ENCODE results near the gene CPNE4. TPM values are rescaled to one million over a fixed set of nuclear protein-coding genes. Genes with fewer than 3 reads are reported as not detected.

CPNE4 gene
- total and polyA plus RNA-seq, 2 donors (not counting 3 experiments of a cell fraction or from before 2014, with no cell fraction given), result not detected

GRCh38 chr3:132001036-132001435, 33.8 kb downstream of the CPNE4 start:
- Histone ChIP-seq H3K4me1 (ENCODE audit: control insufficient read depth, extremely low read depth, insufficient read depth, low read length) (no peaks in the 10 kb centered on the region), H3K9me3 (replicated peaks; ENCODE audit: control insufficient read depth, insufficient read depth, low read length) (no peaks in the 10 kb centered on the region), H3K27me3 (ENCODE audit: control insufficient read depth in 2 of 2, insufficient read depth in 2 of 2, low read length in 2 of 2) (peaks cover 7 to 11% of the 10 kb centered on the region in 2 experiments), H4K20me1 (replicated peaks; ENCODE audit: control insufficient read depth, extremely low read depth, insufficient read depth, low read length) (no peaks in the 10 kb centered on the region), H2AFZ (ENCODE audit: low read depth, low read length) (no peak overlapping the region), H3K79me2 (ENCODE audit: control insufficient read depth, insufficient read depth, low read length) (no peaks in the 10 kb centered on the region), H3K4me3 (replicated peaks in 1 of 3; ENCODE audit: insufficient read depth in 1 of 3, low read depth in 1 of 3, low read length in 3 of 3) (no peak overlapping the region), H3K9ac (replicated peaks; ENCODE audit: extremely low read depth, insufficient read depth, low read length) (no peak overlapping the region), H3K27ac (ENCODE audit: insufficient read depth, low read depth, low read length) (no peak overlapping the region), H3K36me3 (ENCODE audit: control insufficient read depth in 2 of 2, extremely low read depth in 1 of 2, insufficient read depth in 2 of 2, low read length in 2 of 2) (no peaks in the 10 kb centered on the region), H3K4me2 (ENCODE audit: insufficient read depth, low read length) (peak overlapping the region; percentile 30), H3K9me1 (replicated peaks; ENCODE audit: control insufficient read depth, extremely low read depth, insufficient read depth, low read length) (no peaks in the 10 kb centered on the region)
- FAIRE-seq (peak; percentile 43), DNase-seq (ENCODE audit: low read depth, low spot score) (peak; percentile 26)
- dilution Hi-C loops (cut with MboI; ENCODE audit: extremely low pct_ligation_motif_present, low sequenced_read_pairs), result no loop called here
- POLR2A ChIA-PET, result no interaction called here
- CTCF ChIA-PET, result no interaction called here
- intact Hi-C loops (cut with micrococcal nuclease), result no loop called here
- BruUV-seq (replicated peaks), result no TSS peak
- TF ChIP-seq JUN (IDR thresholded peaks at IDR 0.05; ENCODE audit: borderline replicate concordance, insufficient read depth, insufficient read length, low read depth), result no peak
- no peak for TF ChIP-seq MYC (IDR thresholded peaks at IDR 0.05; ENCODE audit: low read depth, low read length)
- no peak for TF ChIP-seq POLR2A (IDR thresholded peaks at IDR 0.05; ENCODE audit: low read depth, low read length)
- no peak for TF ChIP-seq GATA2 (IDR thresholded peaks at IDR 0.05; ENCODE audit: insufficient read depth, insufficient read length, low read depth, low read length)
- no peak for TF ChIP-seq MAX (IDR thresholded peaks at IDR 0.05; ENCODE audit: insufficient read depth, insufficient read length)
- no peak for TF ChIP-seq EZH2 (IDR thresholded peaks at IDR 0.05; ENCODE audit: borderline replicate concordance, low read depth, low read length, severe bottlenecking)
- TF ChIP-seq CTCF (IDR thresholded peaks at IDR 0.05; ENCODE audit: extremely low read depth in 1 of 2, insufficient read depth in 1 of 2, low read depth in 1 of 2, low read length in 2 of 2), result no peak
- peak; percentile 19 for TF ChIP-seq FOS (IDR thresholded peaks at IDR 0.05; ENCODE audit: borderline replicate concordance, insufficient read depth, low read length)

All from endothelial cell of umbilical vein (primary cell).